GM18861 (cell line): ENCODE data around the gene SRC.

Experiments
- ATAC-seq: cut with Tn5 transposase; IDR thresholded peaks from one replicate; pipeline ENCODE4 v1.9.1; 2021; ENCODE audit not compliant: unreplicated experiment

Gene SRC

GRCh38 chr20:37348792-37349516, 3.0 kb downstream of the SRC start:
- no peak for ATAC-seq

GRCh38 chr20:37349517-37350491, 3.9 kb downstream of the SRC start:
- no peak for ATAC-seq

GRCh38 chr20:37350649-37351574, 5.0 kb downstream of the SRC start:
- no peak for ATAC-seq

GRCh38 chr20:37351689-37352607, 6.0 kb downstream of the SRC start:
- no peak for ATAC-seq

GRCh38 chr20:37352608-37352980, 6.7 kb downstream of the SRC start:
- ATAC-seq: no peak

GRCh38 chr20:37353285-37353849, 7.4 kb downstream of the SRC start:
- no peak for ATAC-seq

- no peak for ATAC-seq
Measured at GRCh38 chr20:37354210-37355195, 8.6 kb downstream of the SRC start.

GRCh38 chr20:37355252-37356180, 9.6 kb downstream of the SRC start:
- no peak for ATAC-seq

- no peak for ATAC-seq
Measured at GRCh38 chr20:37356387-37356786, 10.4 kb downstream of the SRC start.

- ATAC-seq: no peak
Measured at GRCh38 chr20:37356961-37357371, 11.0 kb downstream of the SRC start.

GRCh38 chr20:37357481-37358365, 11.8 kb downstream of the SRC start:
- no peak for ATAC-seq

- no peak for ATAC-seq
Measured at GRCh38 chr20:37358366-37359150, 12.6 kb downstream of the SRC start.

GRCh38 chr20:37359331-37359730, 13.4 kb downstream of the SRC start:
- ATAC-seq: no peak

- no peak for ATAC-seq
Measured at GRCh38 chr20:37359836-37360235, 13.9 kb downstream of the SRC start.

GRCh38 chr20:37360391-37361115, 14.6 kb downstream of the SRC start:
- ATAC-seq: no peak
